GM21825 (cell line): ENCODE results near the gene ZNF136.

ENCODE experiments used
- ATAC-seq: cut with Tn5 transposase; IDR thresholded peaks from one replicate; pipeline ENCODE4 v1.9.1; 2021; ENCODE audit warnings: mild to moderate bottlenecking, moderate library complexity; ENCODE audit not compliant: unreplicated experiment

Gene ZNF136

GRCh38 chr19:12162882-12163806 is at the start of gene ZNF136:
ZNF136 (plus strand) TSS chr19:12163096; CDS start chr19:12163204, 108 bp downstream.
- ATAC-seq, result peak; percentile 94

- ATAC-seq, result no peak
Observed at GRCh38 chr19:12113121-12113520, 49.8 kb upstream of the ZNF136 start.

GRCh38 chr19:12117201-12117970 is 45.5 kb upstream of the ZNF136 start:
- no peak for ATAC-seq

- ATAC-seq, result no peak
Observed at GRCh38 chr19:12126707-12127106, 36.2 kb upstream of the ZNF136 start.

- ATAC-seq, result no peak
Observed at GRCh38 chr19:12133069-12133468, 29.8 kb upstream of the ZNF136 start.

GRCh38 chr19:12137221-12137940 is 25.5 kb upstream of the ZNF136 start:
- ATAC-seq, result no peak

GRCh38 chr19:12139269-12139668 is 23.6 kb upstream of the ZNF136 start:
- ATAC-seq, result no peak

- peak; percentile 79 for ATAC-seq
Observed at GRCh38 chr19:12139885-12140544, 22.9 kb upstream of the ZNF136 start, which contains the start of gene ZNF20. ZNF20 (minus strand) TSS chr19:12140350; CDS start chr19:12140182, 168 bp downstream.

GRCh38 chr19:12140545-12141404 is 22.1 kb upstream of the ZNF136 start:
- ATAC-seq, result no peak

- ATAC-seq, result no peak
Observed at GRCh38 chr19:12141405-12141736, 21.5 kb upstream of the ZNF136 start.

GRCh38 chr19:12145348-12145747 is 17.5 kb upstream of the ZNF136 start:
- no peak for ATAC-seq

- ATAC-seq, result no peak
Observed at GRCh38 chr19:12155324-12155860, 7.5 kb upstream of the ZNF136 start.

- ATAC-seq, result peak; percentile 60
Observed at GRCh38 chr19:12156223-12157058, 6.5 kb upstream of the ZNF136 start, which contains the start of gene ZNF625. ZNF625 (minus strand) TSS chr19:12156734; CDS start chr19:12156558, 176 bp downstream.

GRCh38 chr19:12159773-12160414 is 3.0 kb upstream of the ZNF136 start:
- no peak for ATAC-seq

- ATAC-seq, result no peak
Observed at GRCh38 chr19:12162513-12162881, 399 bp upstream of the ZNF136 start.

GRCh38 chr19:12163826-12164225 is 930 bp downstream of the ZNF136 start:
- ATAC-seq, result no peak

GRCh38 chr19:12166626-12167025 is 3.7 kb downstream of the ZNF136 start:
- ATAC-seq, result no peak

GRCh38 chr19:12180377-12180776 is 17.5 kb downstream of the ZNF136 start:
- ATAC-seq, result no peak
